Activated naive CD8-positive, alpha-beta T cell (primary cell): Measurements from ENCODE around the gene PRDM13.

ENCODE experiments used
- H3K27ac Mint-ChIP-seq: one replicate; pipeline ENCODE4 v1.8.0; 2021; ENCODE audit warnings: mixed read lengths
- H3K27me3 Mint-ChIP-seq: one replicate; pipeline ENCODE4 v1.8.0; 2021; ENCODE audit warnings: mixed read lengths
- H3K36me3 Mint-ChIP-seq: one replicate; pipeline ENCODE4 v1.8.0; 2021; ENCODE audit warnings: mixed read lengths
- H3K4me1 Mint-ChIP-seq: one replicate; pipeline ENCODE4 v1.8.0; 2021; ENCODE audit warnings: low read depth, mixed read lengths
- H3K4me3 Mint-ChIP-seq: one replicate; pipeline ENCODE4 v1.8.0; 2021; ENCODE audit warnings: mild to moderate bottlenecking, mixed read lengths
- H3K9me3 Mint-ChIP-seq: one replicate; pipeline ENCODE4 v1.8.0; 2021; ENCODE audit warnings: low read depth, mixed read lengths

PRDM13 gene

DNA sequence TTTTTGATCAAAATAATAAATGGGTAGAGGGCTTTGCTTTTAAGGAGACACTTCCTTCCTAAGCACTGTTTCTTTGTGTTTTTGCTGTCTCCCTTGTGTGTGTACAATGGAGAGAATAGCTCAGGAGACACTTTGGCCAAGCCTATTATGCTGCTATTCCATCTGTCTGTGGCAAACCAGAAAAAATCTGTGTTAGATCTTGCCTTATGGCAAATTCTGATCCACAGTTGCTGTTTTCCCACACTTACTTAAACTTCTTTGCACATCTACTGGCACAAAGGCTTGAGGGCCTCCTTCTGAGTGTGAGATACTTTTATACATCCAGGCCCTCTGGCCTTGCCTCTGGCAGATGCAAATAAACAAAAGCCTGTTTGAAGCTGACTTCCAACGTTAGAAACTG is 53.6 kb downstream of the PRDM13 start:
- no peaks in the 10 kb centered on the region for H3K36me3 Mint-ChIP-seq
- peaks cover 3% of the 10 kb centered on the region for H3K27me3 Mint-ChIP-seq
- H3K4me3 Mint-ChIP-seq, result no peak overlapping the region
- H3K9me3 Mint-ChIP-seq, result peaks cover under 1% of the 10 kb centered on the region
- H3K27ac Mint-ChIP-seq, result no peak overlapping the region
- no peaks in the 10 kb centered on the region for H3K4me1 Mint-ChIP-seq

- Mint-ChIP-seq H3K4me1 (no peaks in the 10 kb centered on the region), H3K27me3 (peaks cover 2% of the 10 kb centered on the region), H3K27ac (no peak overlapping the region), H3K4me3 (no peak overlapping the region), H3K9me3 (no peaks in the 10 kb centered on the region), H3K36me3 (no peaks in the 10 kb centered on the region)
These were observed 55.2 kb downstream of the PRDM13 start for GRCh38 chr6:99661870-99662269.

GRCh38 chr6:99662616-99663015 is 56.0 kb downstream of the PRDM13 start:
- no peak overlapping the region for H3K4me3 Mint-ChIP-seq
- no peaks in the 10 kb centered on the region for H3K36me3 Mint-ChIP-seq
- H3K27ac Mint-ChIP-seq, result no peak overlapping the region
- H3K4me1 Mint-ChIP-seq, result no peaks in the 10 kb centered on the region
- H3K9me3 Mint-ChIP-seq, result no peaks in the 10 kb centered on the region
- H3K27me3 Mint-ChIP-seq, result peaks cover 2% of the 10 kb centered on the region
